ENCODE data around the gene C8A. TPM values are rescaled to one million over a fixed set of nuclear protein-coding genes. Genes with fewer than 3 reads are reported as not detected.

C8A gene
- total RNA-seq: not detected

GRCh38 chr1:56854521-56855099 is at the start of gene C8A:
Gene C8A, plus strand, starts transcription at chr1:56854797. Its CDS starts 105 bp downstream, at chr1:56854902.
- H3K9me3 Mint-ChIP-seq: no peaks in the 10 kb centered on the region
- H3K27ac Mint-ChIP-seq: no peak within 1 kb of the TSS
- POLR2A ChIA-PET: no interaction called here
- no peak within 1 kb of the TSS for H3K4me3 Mint-ChIP-seq
- no peak for ATAC-seq (ENCODE audit: low read depth)
- H3K27me3 Mint-ChIP-seq: peaks cover 7% of the 10 kb centered on the region
- H3K36me3 Mint-ChIP-seq: no peaks in the 10 kb centered on the region
- no peaks in the 10 kb centered on the region for H3K4me1 Mint-ChIP-seq
- no peak for DNase-seq

- no peak overlapping the region for H3K27ac Mint-ChIP-seq
- H3K27me3 Mint-ChIP-seq: peaks cover 3% of the 10 kb centered on the region
- H3K9me3 Mint-ChIP-seq: no peaks in the 10 kb centered on the region
- no peak overlapping the region for H3K4me3 Mint-ChIP-seq
- DNase-seq (no peak), ATAC-seq (ENCODE audit: low read depth) (no peak)
- H3K4me1 Mint-ChIP-seq: peaks cover 2% of the 10 kb centered on the region
- POLR2A ChIA-PET: no interaction called here
- H3K36me3 Mint-ChIP-seq: no peaks in the 10 kb centered on the region
Observed at GRCh38 chr1:56806804-56807203, 47.8 kb upstream of the C8A start.

GRCh38 chr1:56808410-56808809 is 46.2 kb upstream of the C8A start:
- POLR2A ChIA-PET: no interaction called here
- H3K4me1 Mint-ChIP-seq: peaks cover 2% of the 10 kb centered on the region
- peaks cover 2% of the 10 kb centered on the region for H3K27me3 Mint-ChIP-seq
- no peaks in the 10 kb centered on the region for H3K36me3 Mint-ChIP-seq
- ATAC-seq (ENCODE audit: low read depth): no peak
- no peak for DNase-seq
- H3K4me3 Mint-ChIP-seq: no peak overlapping the region
- H3K9me3 Mint-ChIP-seq: no peaks in the 10 kb centered on the region
- H3K27ac Mint-ChIP-seq: no peak overlapping the region

GRCh38 chr1:56811331-56811730 is 43.3 kb upstream of the C8A start:
- no peaks in the 10 kb centered on the region for H3K36me3 Mint-ChIP-seq
- no peak for DNase-seq
- no peak overlapping the region for H3K27ac Mint-ChIP-seq
- POLR2A ChIA-PET: no interaction called here
- no peaks in the 10 kb centered on the region for H3K9me3 Mint-ChIP-seq
- no peak for ATAC-seq (ENCODE audit: low read depth)
- H3K4me3 Mint-ChIP-seq: no peak overlapping the region
- H3K4me1 Mint-ChIP-seq: no peaks in the 10 kb centered on the region
- no peaks in the 10 kb centered on the region for H3K27me3 Mint-ChIP-seq

- no peak for ATAC-seq (ENCODE audit: low read depth)
- H3K4me1 Mint-ChIP-seq: no peaks in the 10 kb centered on the region
Observed at GRCh38 chr1:56814205-56814604, 40.4 kb upstream of the C8A start.

GRCh38 chr1:56816264-56816663 is 38.3 kb upstream of the C8A start:
- H3K4me3 Mint-ChIP-seq: no peak overlapping the region
- H3K4me1 Mint-ChIP-seq: no peaks in the 10 kb centered on the region
- H3K27me3 Mint-ChIP-seq: peaks cover 5% of the 10 kb centered on the region
- H3K36me3 Mint-ChIP-seq: no peaks in the 10 kb centered on the region
- ATAC-seq (ENCODE audit: low read depth): no peak
- no peaks in the 10 kb centered on the region for H3K9me3 Mint-ChIP-seq
- DNase-seq: no peak
- no peak overlapping the region for H3K27ac Mint-ChIP-seq
- POLR2A ChIA-PET: no interaction called here

More at GRCh38 chr1:56814205-56814604, 40.4 kb upstream of the C8A start:
- Mint-ChIP-seq H3K27ac (no peak overlapping the region), H3K27me3 (peaks cover 2% of the 10 kb centered on the region), H3K9me3 (no peaks in the 10 kb centered on the region), H3K36me3 (no peaks in the 10 kb centered on the region), H3K4me3 (no peak overlapping the region)
- DNase-seq: no peak
- POLR2A ChIA-PET: no interaction called here

- no peak for ATAC-seq (ENCODE audit: low read depth)
- Mint-ChIP-seq H3K4me3 (no peak overlapping the region), H3K27ac (no peak overlapping the region), H3K36me3 (no peaks in the 10 kb centered on the region), H3K9me3 (no peaks in the 10 kb centered on the region), H3K4me1 (no peaks in the 10 kb centered on the region), H3K27me3 (peaks cover 5% of the 10 kb centered on the region)
- POLR2A ChIA-PET: no interaction called here
- DNase-seq: no peak
Observed at GRCh38 chr1:56816909-56817308, 37.7 kb upstream of the C8A start.

- Mint-ChIP-seq H3K27ac (no peak overlapping the region), H3K27me3 (peaks cover 5% of the 10 kb centered on the region), H3K4me1 (no peaks in the 10 kb centered on the region), H3K36me3 (no peaks in the 10 kb centered on the region), H3K9me3 (no peaks in the 10 kb centered on the region), H3K4me3 (no peak overlapping the region)
- POLR2A ChIA-PET: no interaction called here
- ATAC-seq (ENCODE audit: low read depth) (no peak), DNase-seq (no peak)
Observed at GRCh38 chr1:56817716-56818463, 36.7 kb upstream of the C8A start.

- H3K9me3 Mint-ChIP-seq: no peaks in the 10 kb centered on the region
- DNase-seq (no peak), ATAC-seq (ENCODE audit: low read depth) (no peak)
- peaks cover 6% of the 10 kb centered on the region for H3K27me3 Mint-ChIP-seq
- no peaks in the 10 kb centered on the region for H3K36me3 Mint-ChIP-seq
- no peak within 1 kb of the TSS for H3K4me3 Mint-ChIP-seq
- H3K27ac Mint-ChIP-seq: no peak within 1 kb of the TSS
- H3K4me1 Mint-ChIP-seq: no peaks in the 10 kb centered on the region
- POLR2A ChIA-PET: no interaction called here
Observed at GRCh38 chr1:56819387-56819899, 35.2 kb upstream of the C8A start, which contains the start of gene FYB2. Gene FYB2, minus strand, starts transcription at chr1:56819404. Its CDS starts 114 bp downstream, at chr1:56819290.

GRCh38 chr1:56820755-56821461 is 33.7 kb upstream of the C8A start:
- Mint-ChIP-seq H3K27ac (no peak overlapping the region), H3K4me1 (no peaks in the 10 kb centered on the region), H3K36me3 (no peaks in the 10 kb centered on the region), H3K9me3 (no peaks in the 10 kb centered on the region), H3K4me3 (no peak overlapping the region), H3K27me3 (peaks cover 6% of the 10 kb centered on the region)
- POLR2A ChIA-PET: no interaction called here
- ATAC-seq (ENCODE audit: low read depth) (peak; percentile 78), DNase-seq (peak; percentile 71)

- Mint-ChIP-seq H3K36me3 (no peaks in the 10 kb centered on the region), H3K27me3 (peaks cover 6% of the 10 kb centered on the region), H3K27ac (no peak overlapping the region), H3K9me3 (no peaks in the 10 kb centered on the region), H3K4me1 (no peaks in the 10 kb centered on the region), H3K4me3 (no peak overlapping the region)
- POLR2A ChIA-PET: no interaction called here
- DNase-seq: no peak
- no peak for ATAC-seq (ENCODE audit: low read depth)
Observed at GRCh38 chr1:56821462-56821797, 33.2 kb upstream of the C8A start.

GRCh38 chr1:56824271-56824670 is 30.3 kb upstream of the C8A start:
- H3K4me3 Mint-ChIP-seq: no peak overlapping the region
- peaks cover 4% of the 10 kb centered on the region for H3K27me3 Mint-ChIP-seq
- ATAC-seq (ENCODE audit: low read depth) (no peak), DNase-seq (no peak)
- H3K36me3 Mint-ChIP-seq: no peaks in the 10 kb centered on the region
- no peak overlapping the region for H3K27ac Mint-ChIP-seq
- POLR2A ChIA-PET: no interaction called here
- no peaks in the 10 kb centered on the region for H3K4me1 Mint-ChIP-seq
- H3K9me3 Mint-ChIP-seq: no peaks in the 10 kb centered on the region

- no peak overlapping the region for H3K4me3 Mint-ChIP-seq
- no peaks in the 10 kb centered on the region for H3K4me1 Mint-ChIP-seq
- no peaks in the 10 kb centered on the region for H3K9me3 Mint-ChIP-seq
- H3K27ac Mint-ChIP-seq: no peak overlapping the region
- ATAC-seq (ENCODE audit: low read depth) (no peak), DNase-seq (no peak)
- POLR2A ChIA-PET: no interaction called here
- no peaks in the 10 kb centered on the region for H3K36me3 Mint-ChIP-seq
- peaks cover 4% of the 10 kb centered on the region for H3K27me3 Mint-ChIP-seq
Observed at GRCh38 chr1:56824938-56825337, 29.7 kb upstream of the C8A start.

- no peaks in the 10 kb centered on the region for H3K9me3 Mint-ChIP-seq
- no peak overlapping the region for H3K27ac Mint-ChIP-seq
- peaks cover 2% of the 10 kb centered on the region for H3K27me3 Mint-ChIP-seq
- H3K4me1 Mint-ChIP-seq: no peaks in the 10 kb centered on the region
- H3K36me3 Mint-ChIP-seq: no peaks in the 10 kb centered on the region
- DNase-seq (no peak), ATAC-seq (ENCODE audit: low read depth) (no peak)
- H3K4me3 Mint-ChIP-seq: no peak overlapping the region
- POLR2A ChIA-PET: no interaction called here
Observed at GRCh38 chr1:56825436-56825835, 29.2 kb upstream of the C8A start.
